Breast epithelium (tissue), 4 donors: ENCODE results near the gene GSTT2. TPM values are rescaled to one million over a fixed set of nuclear protein-coding genes. Genes with fewer than 3 reads are reported as not detected.
"Not testable (repeated sequence)": the region's sequence is repeated elsewhere in the genome, so short reads cannot be mapped to it uniquely, and the experiment has no call there.

Experiments used
- DNase-seq, 2 donors: peaks; one replicate each; pipeline ENCODE4 v3.0.0-alpha.2; 2019; ENCODE audit warnings: low spot score in 2 of 2
- H3K27ac ChIP-seq, 2 donors: fragments of 200-600 bp; sonication (generic) in 1 of 2; one replicate each; pipeline ENCODE4 v1.5.1; 2016 to 2019; ENCODE audit warnings: mild to moderate bottlenecking in 1 of 2
- H3K27me3 ChIP-seq, 2 donors: fragments of 200-600 bp; sonication (generic) in 1 of 2; one replicate each; pipeline versions ENCODE4 v1.5.1 to v1.6.0; 2017 to 2019; ENCODE audit warnings: control low read depth in 1 of 2, mild to moderate bottlenecking in 1 of 2
- H3K36me3 ChIP-seq: fragments of 200-600 bp; one replicate; pipeline ENCODE4 v1.5.1; 2019
- H3K4me1 ChIP-seq, 2 donors: fragments of 200-600 bp; sonication (generic); one replicate each; pipeline ENCODE4 v1.5.1; 2016 to 2019; ENCODE audit warnings: control low read depth in 1 of 2
- H3K4me3 ChIP-seq, 3 donors: fragments of 200-600 bp; sonication (generic); 1 replicate in 2 of 3; 2 replicates in 1 of 3; pipeline ENCODE4 v1.5.1; 2016 to 2019; ENCODE audit warnings: mild to moderate bottlenecking in 3 of 3, moderate library complexity in 2 of 3
- H3K9me3 ChIP-seq, 2 donors: fragments of 200-600 bp; sonication (generic) in 1 of 2; one replicate each; pipeline ENCODE4 v1.5.1; 2016 to 2019; ENCODE audit warnings: control low read depth in 1 of 2
- POLR2A ChIP-seq: fragments of 450-650 bp; IDR thresholded peaks from one replicate; pipeline ENCODE4 v1.6.1; 2016; ENCODE audit warnings: antibody characterized with exemption, mild to moderate bottlenecking, moderate library complexity
- POLR2AphosphoS5 ChIP-seq, 3 donors: sonication (generic); formaldehyde crosslinking; IDR thresholded peaks; one replicate each; pipeline ENCODE4 v1.6.1; 2017; ENCODE audit warnings: antibody characterized with exemption in 3 of 3
- intact Hi-C: fragments of 100-400 bp; cut with DNase I; formaldehyde crosslinking; loops from one replicate; pipeline ENCODE4 v1.15.1; 2023; ENCODE audit warnings: low total_unique reads
- total RNA-seq, 3 donors: library from RNA; depleted of rRNA; stranded (reverse); fragments of >200 nt; gene quantifications; one replicate each; pipeline ENCODE4 v1.1.0, GENCODE V29; 2016
- TF ChIP-seq, protein P1 (sequence below), 3 donors: fragments of 450-650 bp; IDR thresholded peaks; one replicate each; pipeline ENCODE4 v1.5.1; 2016 to 2017; ENCODE audit warnings: antibody characterized with exemption in 3 of 3, mild to moderate bottlenecking in 3 of 3, moderate library complexity in 3 of 3

Gene GSTT2
- total RNA-seq: not detected

DNA sequence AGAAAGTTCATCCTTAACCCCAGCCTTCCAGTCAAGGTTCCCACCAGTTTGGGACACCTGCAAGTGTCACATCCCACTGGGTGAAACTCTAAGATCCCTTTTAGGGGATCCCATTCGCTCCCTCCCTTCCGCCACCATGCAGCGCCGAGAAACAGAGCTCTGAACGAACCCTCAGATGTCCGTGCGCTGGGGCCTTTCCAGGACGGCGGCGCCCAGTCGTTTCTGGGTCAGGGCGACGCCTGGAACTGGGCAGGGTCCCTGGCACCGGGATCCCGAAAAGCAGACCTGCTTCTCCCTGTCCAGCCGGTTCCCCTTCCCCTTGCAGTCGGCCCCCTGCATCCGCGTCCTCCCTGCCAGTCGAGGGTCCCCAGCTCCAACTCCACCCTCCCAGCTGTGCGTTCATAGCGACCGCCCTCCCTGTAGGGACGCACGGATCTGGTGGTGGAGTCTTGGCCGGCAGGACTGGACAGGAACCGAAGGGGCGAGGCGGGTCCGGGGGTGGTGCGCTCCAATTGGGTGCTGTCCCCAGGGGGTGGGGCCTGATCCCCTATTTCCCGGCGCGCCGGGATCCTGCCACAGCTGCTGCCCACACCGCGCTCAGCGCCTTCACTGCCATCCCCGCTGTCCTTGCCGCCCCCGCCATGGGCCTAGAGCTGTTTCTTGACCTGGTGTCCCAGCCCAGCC lies at the start of gene GSTT2:
Gene GSTT2 (plus strand): TSS at position 578 of the 684 bp plus-strand sequence.
- H3K9me3 ChIP-seq, H3K36me3 ChIP-seq, DNase-seq, H3K27me3 ChIP-seq, H3K4me1 ChIP-seq, H3K27ac ChIP-seq, intact Hi-C loops: not testable (repeated sequence)
- peak within 1 kb of the TSS in 1 of 3 donors; percentile 25 for H3K4me3 ChIP-seq

DNA sequence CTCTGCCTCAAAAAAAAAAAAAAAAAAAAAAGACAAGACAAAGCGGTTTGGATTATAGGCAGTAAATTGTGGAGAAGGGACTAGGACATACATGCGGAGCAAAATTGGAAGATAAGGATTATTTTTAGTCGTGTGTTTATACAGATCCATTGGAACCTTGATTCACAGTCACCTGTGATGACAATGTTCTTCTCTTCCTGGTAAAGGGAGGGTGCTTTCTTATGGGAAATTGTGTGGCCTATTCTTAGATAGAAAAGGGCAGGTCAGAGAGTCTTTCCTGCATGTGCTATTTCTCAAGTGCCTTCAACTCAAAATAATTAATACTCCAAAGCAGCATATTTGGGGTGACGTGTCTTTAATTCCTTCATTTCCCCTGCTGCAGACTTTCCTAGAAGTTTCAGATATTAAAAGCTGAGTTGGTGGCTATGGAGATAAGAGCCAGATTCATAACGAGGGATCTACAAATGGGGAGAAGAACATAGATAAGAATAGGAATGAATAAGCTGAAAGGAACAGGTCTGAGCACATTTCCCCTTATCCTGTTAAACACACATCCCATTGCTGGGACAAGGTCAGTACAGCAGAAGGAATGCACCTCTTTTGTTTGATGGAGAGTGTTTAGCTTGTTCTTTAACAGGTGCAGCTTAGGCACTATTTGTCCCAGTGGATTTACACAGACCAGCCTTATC lies 41.5 kb upstream of the GSTT2 start:
- Histone ChIP-seq H3K27ac (peak overlapping the region in 1 of 2 donors; percentile 43), H3K4me3 (no peak overlapping the region), H3K27me3 (no peaks in the 10 kb centered on the region), H3K9me3 (no peaks in the 10 kb centered on the region), H3K4me1 (no peaks in the 10 kb centered on the region), H3K36me3 (no peaks in the 10 kb centered on the region)
- TF ChIP-seq POLR2AphosphoS5 (IDR thresholded peaks at IDR 0.05) (no peak), POLR2A (no peak)
- TF ChIP-seq, protein P1, sequence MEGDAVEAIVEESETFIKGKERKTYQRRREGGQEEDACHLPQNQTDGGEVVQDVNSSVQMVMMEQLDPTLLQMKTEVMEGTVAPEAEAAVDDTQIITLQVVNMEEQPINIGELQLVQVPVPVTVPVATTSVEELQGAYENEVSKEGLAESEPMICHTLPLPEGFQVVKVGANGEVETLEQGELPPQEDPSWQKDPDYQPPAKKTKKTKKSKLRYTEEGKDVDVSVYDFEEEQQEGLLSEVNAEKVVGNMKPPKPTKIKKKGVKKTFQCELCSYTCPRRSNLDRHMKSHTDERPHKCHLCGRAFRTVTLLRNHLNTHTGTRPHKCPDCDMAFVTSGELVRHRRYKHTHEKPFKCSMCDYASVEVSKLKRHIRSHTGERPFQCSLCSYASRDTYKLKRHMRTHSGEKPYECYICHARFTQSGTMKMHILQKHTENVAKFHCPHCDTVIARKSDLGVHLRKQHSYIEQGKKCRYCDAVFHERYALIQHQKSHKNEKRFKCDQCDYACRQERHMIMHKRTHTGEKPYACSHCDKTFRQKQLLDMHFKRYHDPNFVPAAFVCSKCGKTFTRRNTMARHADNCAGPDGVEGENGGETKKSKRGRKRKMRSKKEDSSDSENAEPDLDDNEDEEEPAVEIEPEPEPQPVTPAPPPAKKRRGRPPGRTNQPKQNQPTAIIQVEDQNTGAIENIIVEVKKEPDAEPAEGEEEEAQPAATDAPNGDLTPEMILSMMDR (IDR thresholded peaks at IDR 0.05): no peak
- intact Hi-C loops: no loop called here
- no peak for DNase-seq

- peak overlapping the region in 1 of 2 donors; percentile 43 for H3K27ac ChIP-seq
- no peaks in the 10 kb centered on the region for H3K36me3 ChIP-seq
These were observed 40.9 kb upstream of the GSTT2 start for GRCh38 chr22:23939017-23939357.

GRCh38 chr22:23940166-23940565 lies 39.8 kb upstream of the GSTT2 start:
- H3K4me1 ChIP-seq, H3K36me3 ChIP-seq, intact Hi-C loops, H3K27me3 ChIP-seq, DNase-seq, H3K27ac ChIP-seq, H3K4me3 ChIP-seq, H3K9me3 ChIP-seq: not testable (repeated sequence)

More at GRCh38 chr22:23939017-23939357, 40.9 kb upstream of the GSTT2 start:
- Histone ChIP-seq H3K4me1 (no peaks in the 10 kb centered on the region), H3K4me3 (no peak overlapping the region), H3K9me3 (no peaks in the 10 kb centered on the region), H3K27me3 (no peaks in the 10 kb centered on the region)
- TF ChIP-seq, protein P1 (IDR thresholded peaks at IDR 0.05): no peak
- TF ChIP-seq POLR2AphosphoS5 (IDR thresholded peaks at IDR 0.05): no peak
- TF ChIP-seq POLR2A: no peak
- intact Hi-C loops: no loop called here
- DNase-seq: no peak

GRCh38 chr22:23947391-23947790 lies 32.5 kb upstream of the GSTT2 start:
- H3K4me3 ChIP-seq, H3K4me1 ChIP-seq, H3K9me3 ChIP-seq, intact Hi-C loops, H3K27ac ChIP-seq, H3K27me3 ChIP-seq, DNase-seq, H3K36me3 ChIP-seq: not testable (repeated sequence)

- intact Hi-C loops, H3K9me3 ChIP-seq, H3K4me3 ChIP-seq, H3K27me3 ChIP-seq, H3K27ac ChIP-seq, H3K4me1 ChIP-seq, DNase-seq, H3K36me3 ChIP-seq: not testable (repeated sequence)
These were observed 30.2 kb upstream of the GSTT2 start for GRCh38 chr22:23949764-23950163.

GRCh38 chr22:23951383-23951782 lies 28.6 kb upstream of the GSTT2 start:
- not testable (repeated sequence) for DNase-seq

GRCh38 chr22:23952794-23953405 lies 27.0 kb upstream of the GSTT2 start:
- H3K36me3 ChIP-seq, H3K4me1 ChIP-seq, H3K27me3 ChIP-seq, DNase-seq, H3K4me3 ChIP-seq, H3K9me3 ChIP-seq, H3K27ac ChIP-seq, intact Hi-C loops: not testable (repeated sequence)

More at GRCh38 chr22:23951383-23951782, 28.6 kb upstream of the GSTT2 start:
- intact Hi-C loops, H3K27ac ChIP-seq, H3K36me3 ChIP-seq, H3K9me3 ChIP-seq, H3K27me3 ChIP-seq, H3K4me3 ChIP-seq, H3K4me1 ChIP-seq: not testable (repeated sequence)

- H3K27me3 ChIP-seq, H3K27ac ChIP-seq, H3K36me3 ChIP-seq, intact Hi-C loops, DNase-seq, H3K4me1 ChIP-seq, H3K9me3 ChIP-seq, H3K4me3 ChIP-seq: not testable (repeated sequence)
These were observed 26.4 kb upstream of the GSTT2 start for GRCh38 chr22:23953485-23953884.

GRCh38 chr22:23954193-23954990 lies 25.5 kb upstream of the GSTT2 start:
- intact Hi-C loops, H3K27ac ChIP-seq: not testable (repeated sequence)

More at GRCh38 chr22:23954193-23954990, 25.5 kb upstream of the GSTT2 start:
- H3K36me3 ChIP-seq, DNase-seq, H3K27me3 ChIP-seq, H3K4me3 ChIP-seq, H3K4me1 ChIP-seq, H3K9me3 ChIP-seq: not testable (repeated sequence)
